Keratinocyte (primary cell): ENCODE measurements around the gene BRF1. TPM values are rescaled to one million over a fixed set of nuclear protein-coding genes. Genes with fewer than 3 reads are reported as not detected.

ENCODE experiments used
- DNase-seq: peaks from one replicate; pipeline ENCODE4 v3.0.0-alpha.2; 2011; ENCODE audit warnings: low read depth, missing footprints, low spot score
- FAIRE-seq: peaks from 2 replicates; lab custom pipeline; 2011; peaks lifted over from hg19 to GRCh38; lab: Jason Lieb, UNC
- H2AFZ ChIP-seq: 2 replicates; pipeline ENCODE4 v1.6.0; 2012; ENCODE audit warnings: low read length, control low read depth, inconsistent platforms; ENCODE audit not compliant: control insufficient read depth
- H3K27ac ChIP-seq: 2 replicates; pipeline ENCODE4 v1.5.1; 2011; ENCODE audit warnings: low read length; ENCODE audit not compliant: control insufficient read depth, insufficient read depth
- H3K27me3 ChIP-seq: 3 replicates; pipeline ENCODE4 v1.6.0; 2011; ENCODE audit warnings: low read length; ENCODE audit not compliant: control insufficient read depth, insufficient read depth; ENCODE audit errors: extremely low read depth
- H3K36me3 ChIP-seq, 2 experiments: 2 replicates in 1 of 2; 3 replicates in 1 of 2; pipeline ENCODE4 v1.5.1; 2011; ENCODE audit warnings: low read length in 2 of 2, mild to moderate bottlenecking in 1 of 2; ENCODE audit not compliant: control insufficient read depth in 2 of 2, insufficient read depth in 2 of 2; ENCODE audit errors: extremely low read depth in 1 of 2
- H3K4me1 ChIP-seq: 3 replicates; pipeline ENCODE4 v1.5.1; 2011; ENCODE audit warnings: low read length; ENCODE audit not compliant: control insufficient read depth, insufficient read depth; ENCODE audit errors: extremely low read depth
- H3K4me2 ChIP-seq: 3 replicates; pipeline ENCODE4 v1.6.0; 2011; ENCODE audit warnings: low read depth, low read length; ENCODE audit not compliant: control insufficient read depth, insufficient read depth; ENCODE audit errors: extremely low read depth
- H3K4me3 ChIP-seq, 3 experiments: fragments of 200-600 bp in 1 of 3; sonication (generic) in 1 of 3; 2 replicates in 2 of 3; 3 replicates in 1 of 3; pipeline ENCODE4 v1.5.1; 2011 to 2016; ENCODE audit warnings: low read length in 3 of 3, mild to moderate bottlenecking in 3 of 3, control low read depth in 2 of 3, inconsistent platforms in 1 of 3, low read depth in 1 of 3, mixed read lengths in 1 of 3, mixed run types in 1 of 3, moderate library complexity in 1 of 3; ENCODE audit not compliant: control insufficient read depth in 2 of 3, insufficient read depth in 2 of 3; ENCODE audit errors: extremely low read depth in 1 of 3
- H3K79me2 ChIP-seq: 2 replicates; pipeline ENCODE4 v1.6.0; 2012; ENCODE audit warnings: low read length; ENCODE audit not compliant: control insufficient read depth, insufficient read depth
- H3K9ac ChIP-seq: 3 replicates; pipeline ENCODE4 v1.6.0; 2011; ENCODE audit warnings: low read length; ENCODE audit not compliant: control insufficient read depth, insufficient read depth; ENCODE audit errors: extremely low read depth
- H3K9me1 ChIP-seq: 3 replicates; pipeline ENCODE4 v1.6.0; 2011; ENCODE audit warnings: low read length; ENCODE audit not compliant: control insufficient read depth, insufficient read depth; ENCODE audit errors: extremely low read depth
- H3K9me3 ChIP-seq: 2 replicates; pipeline ENCODE4 v1.5.1; 2012; ENCODE audit warnings: low read depth, low read length; ENCODE audit not compliant: control insufficient read depth
- H4K20me1 ChIP-seq: 3 replicates; pipeline ENCODE4 v1.6.0; 2011; ENCODE audit warnings: low read length; ENCODE audit not compliant: control insufficient read depth, insufficient read depth; ENCODE audit errors: extremely low read depth
- CTCF ChIP-seq, 3 experiments: IDR thresholded peaks in 1 of 3; conservative IDR thresholded peaks in 1 of 3; optimal IDR thresholded peaks in 1 of 3; 2 replicates in 2 of 3; 3 replicates in 1 of 3; pipeline versions ENCODE3 to v1.5.1; 2011; ENCODE audit warnings: low read length in 3 of 3, mild to moderate bottlenecking in 3 of 3, moderate library complexity in 2 of 3, control low read depth in 1 of 3, inconsistent platforms in 1 of 3; ENCODE audit not compliant: insufficient read depth in 2 of 3; ENCODE audit errors: extremely low read depth in 1 of 3
- EZH2 ChIP-seq: IDR thresholded peaks from one replicate; pipeline ENCODE4 v1.6.1; 2012; ENCODE audit warnings: inconsistent platforms, mild to moderate bottlenecking, low read length, moderate library complexity
- dilution Hi-C: fragments of 300-500 bp; cut with MboI; formaldehyde crosslinking; loops from one replicate; pipeline ENCODE4 v1.7.0; 2020; ENCODE audit warnings: low sequenced_read_pairs; ENCODE audit not compliant: extremely low pct_ligation_motif_present
- polyA plus RNA-seq, 5 experiments: library from polyadenylated mRNA; depleted of rRNA in 3 of 5; stranded (reverse) in 3 of 5; stranded (forward) in 1 of 5; unstranded in 1 of 5; fragments of >200 nt; gene quantifications; 1 replicate in 1 of 5; 2 replicates in 3 of 5; 3 replicates in 1 of 5; pipeline versions ENCODE4 v1.2.1 to v1.2.3, GENCODE V29; 2011 to 2012; ENCODE audit warnings: missing spikeins in 2 of 5, low read depth in 1 of 5, low replicate concordance in 1 of 5

Gene BRF1
- polyA plus RNA-seq, 1 donor (not counting 4 experiments of a cell fraction or from before 2014, with no cell fraction given) = 6.5 TPM

GRCh38 chr14:105178868-105179140 lies 122.0 kb downstream of the BRF1 start:
- dilution Hi-C loops = no loop called here
- no peak for FAIRE-seq

GRCh38 chr14:105178069-105178867 lies 122.5 kb downstream of the BRF1 start:
- Histone ChIP-seq H2AFZ (no peak overlapping the region), H4K20me1 (no peaks in the 10 kb centered on the region), H3K9me1 (no peaks in the 10 kb centered on the region), H3K79me2 (no peaks in the 10 kb centered on the region), H3K9me3 (no peaks in the 10 kb centered on the region), H3K4me3 (no peak overlapping the region), H3K27ac (no peak overlapping the region), H3K27me3 (no peaks in the 10 kb centered on the region), H3K36me3 (no peaks in the 10 kb centered on the region), H3K9ac (no peak overlapping the region), H3K4me2 (no peak overlapping the region), H3K4me1 (peaks cover 37% of the 10 kb centered on the region)
- FAIRE-seq = no peak
- dilution Hi-C loops = no loop called here
- peak in 1 of 3 experiments; percentile 41 for TF ChIP-seq CTCF (optimal IDR thresholded peaks at IDR 0.05 in 1 of 3, IDR thresholded peaks at IDR 0.05 in 1 of 3, conservative IDR thresholded peaks at IDR 0.05 in 1 of 3; ENCODE audit: extremely low read depth in 1 of 3, insufficient read depth in 2 of 3, low read length in 3 of 3)
- TF ChIP-seq EZH2 = no peak
- DNase-seq = no peak

More at GRCh38 chr14:105178868-105179140, 122.0 kb downstream of the BRF1 start:
- Histone ChIP-seq H3K9me1 (no peaks in the 10 kb centered on the region), H3K4me2 (no peak overlapping the region), H3K27me3 (no peaks in the 10 kb centered on the region), H3K79me2 (no peaks in the 10 kb centered on the region), H3K4me3 (no peak overlapping the region), H3K4me1 (peaks cover 37% of the 10 kb centered on the region), H3K36me3 (no peaks in the 10 kb centered on the region), H2AFZ (no peak overlapping the region), H4K20me1 (no peaks in the 10 kb centered on the region), H3K9me3 (no peaks in the 10 kb centered on the region), H3K9ac (no peak overlapping the region), H3K27ac (no peak overlapping the region)
- no peak for TF ChIP-seq CTCF (optimal IDR thresholded peaks at IDR 0.05 in 1 of 3, IDR thresholded peaks at IDR 0.05 in 1 of 3, conservative IDR thresholded peaks at IDR 0.05 in 1 of 3; ENCODE audit: extremely low read depth in 1 of 3, insufficient read depth in 2 of 3, low read length in 3 of 3)
- TF ChIP-seq EZH2 = no peak
- DNase-seq = no peak
